GM23248 (cell line): ENCODE measurements around the gene MDK.

Experiments
- EZH2 ChIP-seq: fragments of 200-600 bp; sonication (generic); IDR thresholded peaks from 2 replicates; pipeline ENCODE4 v1.6.1; 2018; ENCODE audit warnings: antibody characterized with exemption, mild to moderate bottlenecking; ENCODE audit not compliant: insufficient read depth, poor library complexity, severe bottlenecking
- EZH2phosphoT487 ChIP-seq: fragments of 200-600 bp; sonication (generic); IDR thresholded peaks from 2 replicates; pipeline ENCODE4 v1.6.1; 2018; ENCODE audit warnings: antibody characterized with exemption, moderate library complexity, mild to moderate bottlenecking, low read depth; ENCODE audit not compliant: insufficient read depth

- TF ChIP-seq EZH2 (no peak), EZH2phosphoT487 (no peak)
These were observed 21.8 kb downstream of the MDK start for GRCh38 chr11:46402957-46403902.
